GM10847 (cell line): ENCODE measurements around the gene RFC5.

ENCODE experiments used
- POLR2A ChIP-seq: IDR thresholded peaks from 2 replicates; pipeline ENCODE4 v1.6.1; 2011; ENCODE audit not compliant: insufficient read length; ENCODE audit errors: extremely low read depth

RFC5 gene

GRCh38 chr12:118059341-118060191 is 43.1 kb downstream of the RFC5 start:
- TF ChIP-seq POLR2A: no peak

- TF ChIP-seq POLR2A: no peak
Measured at GRCh38 chr12:118060301-118061010, 44.0 kb downstream of the RFC5 start.

- no peak for TF ChIP-seq POLR2A
Measured at GRCh38 chr12:118061011-118061872, 44.7 kb downstream of the RFC5 start, which contains the start of gene WSB2. TSS of gene WSB2 (minus strand) at chr12:118061179. CDS start at chr12:118061048, 131 bp downstream.

- no peak for TF ChIP-seq POLR2A
Measured at GRCh38 chr12:118061873-118062843, 45.7 kb downstream of the RFC5 start.

- no peak for TF ChIP-seq POLR2A
Measured at GRCh38 chr12:118063576-118064391, 47.3 kb downstream of the RFC5 start.

GRCh38 chr12:118064608-118065007 is 48.1 kb downstream of the RFC5 start:
- TF ChIP-seq POLR2A: no peak

- no peak for TF ChIP-seq POLR2A
Measured at GRCh38 chr12:118065380-118065779, 48.9 kb downstream of the RFC5 start.

GRCh38 chr12:118068445-118068844 is 51.9 kb downstream of the RFC5 start:
- no peak for TF ChIP-seq POLR2A

GRCh38 chr12:118070650-118071049 is 54.1 kb downstream of the RFC5 start:
- TF ChIP-seq POLR2A: no peak

GRCh38 chr12:118073768-118074167 is 57.3 kb downstream of the RFC5 start:
- TF ChIP-seq POLR2A: no peak
